DND-41 (cell line): Measurements from ENCODE around the gene GALR2.

ENCODE experiments used
- ATAC-seq: fragments of 200-7000 bp; cut with Tn5 transposase; 3 replicates; pipeline ENCODE4 v1.9.1; 2021; ENCODE audit warnings: low read depth; ENCODE audit not compliant: insufficient read depth
- DNase-seq: peaks from one replicate; pipeline ENCODE4 v3.0.0-alpha.2; 2020
- H2AFZ ChIP-seq: 2 replicates; pipeline ENCODE4 v1.6.0; 2012; ENCODE audit warnings: low read depth, low read length
- H3K27ac ChIP-seq: 2 replicates; pipeline ENCODE4 v1.5.1; 2012; ENCODE audit warnings: low read length, inconsistent platforms
- H3K27me3 ChIP-seq: fragments of 200-600 bp; sonication (generic); 2 replicates; pipeline ENCODE4 v1.6.0; 2012; ENCODE audit warnings: low read length, mild to moderate bottlenecking, inconsistent platforms; ENCODE audit not compliant: insufficient read depth, poor library complexity
- H3K36me3 ChIP-seq: 2 replicates; pipeline ENCODE4 v1.5.1; 2012; ENCODE audit warnings: low read length, inconsistent platforms; ENCODE audit not compliant: insufficient read depth
- H3K4me1 ChIP-seq: 2 replicates; pipeline ENCODE4 v1.5.1; 2012; ENCODE audit warnings: mild to moderate bottlenecking, low read length; ENCODE audit not compliant: insufficient read depth
- H3K4me2 ChIP-seq: 2 replicates; pipeline ENCODE4 v1.6.0; 2012; ENCODE audit warnings: mild to moderate bottlenecking, moderate library complexity, low read length, inconsistent platforms; ENCODE audit not compliant: insufficient read depth
- H3K4me3 ChIP-seq, 2 experiments: fragments of 200-600 bp in 1 of 2; shearing (Covaris generic) in 1 of 2; 2 replicates each; pipeline ENCODE4 v1.5.1; 2012 to 2016; ENCODE audit warnings: inconsistent platforms in 2 of 2, low read length in 2 of 2, mild to moderate bottlenecking in 2 of 2, low read depth in 1 of 2, moderate library complexity in 1 of 2
- H3K79me2 ChIP-seq: 2 replicates; pipeline ENCODE4 v1.6.0; 2012; ENCODE audit warnings: low read length, inconsistent platforms; ENCODE audit not compliant: insufficient read depth
- H3K9ac ChIP-seq: 2 replicates; pipeline ENCODE4 v1.6.0; 2012; ENCODE audit warnings: low read depth, mild to moderate bottlenecking, inconsistent platforms, low read length, moderate library complexity
- H3K9me3 ChIP-seq: 2 replicates; pipeline ENCODE4 v1.5.1; 2012; ENCODE audit warnings: low read length, moderate library complexity, mild to moderate bottlenecking, inconsistent platforms; ENCODE audit not compliant: insufficient read depth, severe bottlenecking
- H4K20me1 ChIP-seq: 2 replicates; pipeline ENCODE4 v1.6.0; 2012; ENCODE audit warnings: low read length; ENCODE audit not compliant: insufficient read depth
- CTCF ChIP-seq: IDR thresholded peaks from 2 replicates; pipeline ENCODE4 v1.5.1; 2012; ENCODE audit warnings: borderline replicate concordance, low read length, moderate library complexity, mild to moderate bottlenecking; ENCODE audit not compliant: poor library complexity, severe bottlenecking; ENCODE audit errors: extremely low read depth
- EZH2 ChIP-seq: IDR thresholded peaks from 3 replicates; pipeline ENCODE4 v1.6.1; 2012; ENCODE audit warnings: borderline replicate concordance, low read depth, mild to moderate bottlenecking, moderate library complexity, low read length, inconsistent platforms; ENCODE audit not compliant: severe bottlenecking

GALR2 gene

GRCh38 chr17:76115138-76115754 is 40.7 kb downstream of the GALR2 start:
- Histone ChIP-seq H3K4me3 (no peak overlapping the region), H3K4me1 (no peaks in the 10 kb centered on the region), H3K36me3 (no peaks in the 10 kb centered on the region), H3K27me3 (no peaks in the 10 kb centered on the region), H3K9ac (no peak overlapping the region), H4K20me1 (no peaks in the 10 kb centered on the region), H3K4me2 (no peak overlapping the region), H2AFZ (no peak overlapping the region), H3K9me3 (no peaks in the 10 kb centered on the region), H3K27ac (no peak overlapping the region), H3K79me2 (no peaks in the 10 kb centered on the region)
- ATAC-seq (no peak), DNase-seq (no peak)
- TF ChIP-seq CTCF (no peak), EZH2 (no peak)

- no peak for TF ChIP-seq CTCF
- no peak for TF ChIP-seq EZH2
- no peaks in the 10 kb centered on the region for H4K20me1 ChIP-seq
- H3K4me2 ChIP-seq: no peak overlapping the region
- DNase-seq: no peak
- no peaks in the 10 kb centered on the region for H3K27me3 ChIP-seq
- no peaks in the 10 kb centered on the region for H3K9me3 ChIP-seq
- no peak overlapping the region for H3K27ac ChIP-seq
- no peak for ATAC-seq
- no peak overlapping the region for H3K9ac ChIP-seq
- no peak overlapping the region for H3K4me3 ChIP-seq
- H3K79me2 ChIP-seq: no peaks in the 10 kb centered on the region
- no peak overlapping the region for H2AFZ ChIP-seq
- peaks cover 11% of the 10 kb centered on the region for H3K4me1 ChIP-seq
- no peaks in the 10 kb centered on the region for H3K36me3 ChIP-seq
Observed at GRCh38 chr17:76119409-76120371, 45.1 kb downstream of the GALR2 start.

GRCh38 chr17:76120658-76121008 is 46.1 kb downstream of the GALR2 start:
- H3K4me2 ChIP-seq: no peak overlapping the region
- no peak overlapping the region for H3K4me3 ChIP-seq
- TF ChIP-seq EZH2 (no peak), CTCF (no peak)
- no peak overlapping the region for H3K27ac ChIP-seq
- H3K9me3 ChIP-seq: no peaks in the 10 kb centered on the region
- H3K79me2 ChIP-seq: no peaks in the 10 kb centered on the region
- DNase-seq (no peak), ATAC-seq (no peak)
- no peak overlapping the region for H3K9ac ChIP-seq
- H4K20me1 ChIP-seq: no peaks in the 10 kb centered on the region
- H3K36me3 ChIP-seq: no peaks in the 10 kb centered on the region
- H3K27me3 ChIP-seq: no peaks in the 10 kb centered on the region
- peaks cover 11% of the 10 kb centered on the region for H3K4me1 ChIP-seq
- H2AFZ ChIP-seq: 0 out of 2 replicates have a peak overlapping the region, but pooled peaks have one; percentile 62
